ENCODE measurements around the gene FXYD1.

GRCh38 chr19:35150445-35150844, 11.8 kb downstream of the FXYD1 start:
- TF ChIP-seq EZH2phosphoT487 (IDR thresholded peaks at IDR 0.05; ENCODE audit: borderline replicate concordance, low read depth, low read length) (no peak), CTCF (conservative IDR thresholded peaks at IDR 0.05; ENCODE audit: low read length) (no peak)
